Left forelimb (tissue), 1 donor: ENCODE measurements around the gene RAB6B.

ENCODE experiments used
- DNase-seq: peaks from one replicate; pipeline ENCODE4 v3.0.0-alpha.2; 2018; ENCODE audit warnings: low spot score

The RAB6B gene

DNA sequence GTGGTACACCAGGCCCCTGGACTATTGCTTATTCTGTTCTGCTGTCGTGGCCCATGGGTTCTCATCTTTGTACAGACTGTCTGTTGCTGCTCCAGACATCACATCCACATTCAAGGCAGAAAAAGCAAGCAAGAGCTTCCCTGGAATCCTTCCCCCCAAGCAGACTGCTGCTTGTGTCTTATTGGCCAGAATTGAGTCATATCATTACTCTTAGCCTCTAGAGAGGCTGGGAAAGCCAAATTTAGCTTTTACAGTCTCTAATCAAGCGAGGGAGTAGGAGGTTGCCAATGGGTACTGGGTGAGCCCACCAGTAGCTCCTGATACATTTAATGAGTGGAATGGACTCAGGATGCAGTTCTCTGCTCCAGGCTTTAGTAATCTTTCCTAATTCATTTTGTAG lies 39.4 kb downstream of the RAB6B start:
- DNase-seq: no peak

DNA sequence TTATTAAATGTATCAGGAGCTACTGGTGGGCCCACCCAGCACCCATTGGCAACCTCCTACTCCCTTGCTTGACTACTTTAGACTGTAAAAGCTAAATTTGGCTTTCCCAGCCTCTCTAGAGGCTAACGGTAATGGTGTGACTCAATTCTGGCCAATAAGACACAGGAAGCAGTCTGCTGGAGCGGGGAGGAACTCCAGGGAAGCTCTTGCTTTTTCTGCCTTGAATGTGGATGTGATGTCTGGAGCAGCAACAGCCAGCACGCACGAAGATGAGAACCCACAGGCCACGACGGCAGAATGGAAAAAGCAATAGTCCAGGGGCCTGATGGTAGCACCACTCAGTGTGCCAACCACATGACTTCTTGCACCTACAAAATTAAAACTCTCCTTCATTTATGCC lies 39.9 kb downstream of the RAB6B start:
- no peak for DNase-seq

DNA sequence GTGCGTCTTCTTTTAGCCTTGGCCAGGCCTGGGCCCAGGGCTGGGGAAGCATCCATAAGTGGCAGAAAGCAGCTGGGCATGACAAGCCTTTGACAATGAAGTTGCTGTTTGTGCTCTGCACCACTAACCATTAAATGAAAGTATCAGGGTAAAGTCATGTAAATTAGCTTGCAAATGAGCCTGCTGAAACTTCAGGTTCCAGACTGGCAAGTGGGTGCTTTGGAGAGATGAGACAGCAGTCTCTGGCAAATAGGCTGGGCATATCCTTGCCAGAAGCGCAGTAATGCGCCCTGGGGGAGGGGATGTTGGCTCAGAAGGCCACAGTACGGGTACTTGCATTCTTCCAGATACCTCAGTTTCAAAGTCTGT lies 40.7 kb downstream of the RAB6B start:
- DNase-seq: no peak

DNA sequence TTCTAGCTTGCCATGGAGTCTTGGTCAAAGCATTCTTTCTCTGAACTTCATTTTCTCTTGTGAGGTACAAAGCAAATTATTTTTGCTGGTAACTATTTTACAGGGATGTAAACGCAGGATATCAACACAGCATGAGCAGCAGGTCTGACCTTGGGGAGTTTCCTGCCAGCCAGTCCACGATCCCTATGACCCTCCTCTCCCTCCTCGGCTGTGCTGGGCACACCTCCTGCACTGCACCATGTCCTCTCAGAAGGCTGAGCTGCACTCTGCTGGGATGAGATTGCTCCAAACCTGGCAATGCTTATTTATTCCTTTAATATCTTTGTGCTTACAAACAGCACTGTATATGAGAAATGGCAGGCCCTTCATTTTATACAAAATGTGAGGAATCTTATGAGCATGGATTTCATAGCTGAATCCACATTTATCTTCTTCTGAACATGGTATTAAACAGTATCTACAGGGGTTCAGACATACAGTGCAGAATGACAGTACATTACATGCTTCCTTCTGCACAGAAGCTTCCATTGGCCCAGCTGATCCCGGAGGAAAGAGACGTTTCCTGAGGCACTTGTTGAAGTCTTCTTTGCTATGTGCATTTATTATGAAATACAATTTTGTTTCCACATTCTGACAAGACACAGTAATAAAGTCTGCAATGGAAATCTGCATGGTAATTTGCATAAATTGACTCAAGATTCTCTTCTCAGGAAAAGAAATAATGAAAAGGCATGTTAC lies 41.2 kb downstream of the RAB6B start:
- no peak for DNase-seq

DNA sequence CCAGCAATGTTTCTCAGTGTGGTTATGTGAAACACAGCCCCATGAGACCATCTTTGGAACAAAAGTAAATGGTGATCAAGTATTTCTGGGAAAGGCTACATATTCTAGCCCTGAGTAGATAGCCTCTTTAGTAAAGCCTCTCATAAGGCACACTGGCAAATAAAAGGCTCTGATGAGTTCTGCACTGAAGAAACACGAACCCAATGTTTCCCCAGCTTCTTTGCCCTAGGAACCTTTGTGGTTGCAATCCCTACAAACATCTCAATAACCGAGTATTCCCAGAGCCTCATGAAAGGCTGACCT lies 41.8 kb downstream of the RAB6B start:
- DNase-seq: no peak

DNA sequence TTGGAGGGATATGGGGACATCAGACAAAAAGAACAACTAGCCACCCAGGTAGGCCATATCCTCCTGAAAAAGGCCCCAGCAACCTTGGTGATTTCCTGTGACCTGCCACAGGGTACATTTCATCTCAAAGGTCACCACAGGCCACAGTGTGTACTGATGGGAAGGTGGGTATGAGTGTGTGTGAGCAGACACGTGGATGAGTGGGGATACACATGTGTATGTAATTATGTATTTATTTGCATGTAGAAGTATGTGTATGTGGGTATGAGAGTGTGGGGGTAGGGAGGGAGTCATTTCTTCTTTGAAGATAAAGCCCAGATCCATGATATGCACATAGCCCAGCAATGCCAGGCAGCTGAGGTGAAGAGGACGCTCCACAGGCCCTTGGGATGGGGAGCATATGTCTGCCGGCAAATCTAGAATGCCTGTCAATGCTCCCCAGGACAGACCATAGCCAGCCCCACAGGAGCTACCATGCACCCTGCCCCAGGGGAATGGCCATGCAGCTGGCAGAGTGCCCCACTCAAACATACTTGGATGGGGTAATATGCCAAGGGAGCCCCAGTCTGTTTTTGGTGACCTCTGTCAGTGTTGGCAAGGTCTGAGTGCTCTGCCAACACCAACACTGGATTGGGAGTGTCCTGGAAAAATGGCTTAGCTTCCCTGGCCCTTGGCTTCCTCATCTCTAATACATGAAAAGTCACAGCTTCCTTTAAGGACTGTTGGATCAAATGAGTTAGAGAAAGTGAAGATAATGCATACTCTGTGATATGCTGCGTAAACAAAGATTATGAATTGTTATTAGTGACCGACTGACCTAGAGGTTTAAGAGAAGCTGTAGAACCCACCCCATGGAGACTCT lies 42.4 kb downstream of the RAB6B start:
- DNase-seq: no peak

DNA sequence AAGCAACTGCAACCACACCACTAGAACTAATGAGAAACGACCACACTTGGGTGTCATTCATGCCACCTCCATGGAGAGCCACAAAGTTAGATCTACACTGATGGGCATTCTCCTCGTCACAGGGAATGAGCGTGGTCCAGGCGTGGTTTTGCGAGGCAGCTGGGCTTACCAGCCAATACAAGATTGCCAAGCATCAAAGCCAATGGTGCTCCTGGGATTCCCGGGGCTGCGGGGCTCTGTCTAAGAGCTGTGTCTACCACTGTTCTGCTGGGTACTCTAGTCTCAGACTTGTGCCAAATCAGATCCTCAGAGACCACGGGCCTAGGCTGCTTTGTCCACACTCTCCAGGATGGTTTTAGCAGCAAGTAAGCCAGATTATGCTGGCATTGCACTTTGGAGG lies 43.8 kb downstream of the RAB6B start:
- no peak for DNase-seq

DNA sequence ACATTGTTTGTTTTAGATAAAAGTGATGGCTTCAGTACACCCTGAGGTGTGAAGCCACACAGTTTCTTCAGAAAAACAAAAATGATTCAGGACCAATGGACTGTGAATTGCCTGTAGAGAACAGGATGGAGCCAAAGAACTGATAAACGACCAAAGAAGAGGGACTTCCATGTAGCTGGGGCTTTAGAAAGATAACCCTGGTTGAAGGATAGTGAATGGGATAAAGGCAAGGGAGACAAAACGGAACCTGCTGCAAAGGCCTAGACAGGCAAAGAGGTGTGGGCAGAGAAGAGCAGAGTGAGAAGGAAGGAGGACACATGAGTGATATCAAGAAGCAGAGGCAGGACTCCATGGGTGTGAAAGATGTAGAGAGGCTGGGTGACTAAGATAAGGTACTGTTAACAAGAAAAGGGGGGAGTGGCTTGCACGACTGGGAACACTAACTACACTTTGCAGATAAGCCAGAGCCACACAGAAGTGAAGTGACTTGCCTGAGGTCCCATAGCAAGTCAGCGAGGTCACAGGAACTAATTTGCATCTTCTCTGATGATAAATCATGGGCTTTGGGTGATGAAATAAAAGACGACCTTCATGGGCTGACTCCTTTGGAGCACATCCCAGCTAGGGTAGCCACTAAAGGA lies 44.3 kb downstream of the RAB6B start:
- no peak for DNase-seq

DNA sequence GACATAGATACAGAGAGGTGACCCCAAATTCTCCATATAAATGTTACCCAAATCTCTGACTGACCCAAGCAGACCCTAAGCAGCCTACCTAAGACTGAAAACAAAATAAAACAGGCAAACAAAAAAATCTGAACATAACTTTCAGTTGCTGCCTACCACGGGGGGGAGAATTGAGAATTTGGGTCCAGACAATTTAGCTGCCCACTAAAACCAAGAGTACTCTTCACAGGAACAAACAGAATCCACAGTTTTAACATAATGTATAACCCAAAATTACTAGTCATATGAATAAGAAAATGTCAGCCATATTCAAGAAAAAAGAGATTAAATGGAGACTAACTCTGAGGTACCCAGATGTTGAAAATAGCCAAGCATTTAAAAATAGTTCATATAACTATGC lies 45.6 kb downstream of the RAB6B start:
- DNase-seq: no peak

DNA sequence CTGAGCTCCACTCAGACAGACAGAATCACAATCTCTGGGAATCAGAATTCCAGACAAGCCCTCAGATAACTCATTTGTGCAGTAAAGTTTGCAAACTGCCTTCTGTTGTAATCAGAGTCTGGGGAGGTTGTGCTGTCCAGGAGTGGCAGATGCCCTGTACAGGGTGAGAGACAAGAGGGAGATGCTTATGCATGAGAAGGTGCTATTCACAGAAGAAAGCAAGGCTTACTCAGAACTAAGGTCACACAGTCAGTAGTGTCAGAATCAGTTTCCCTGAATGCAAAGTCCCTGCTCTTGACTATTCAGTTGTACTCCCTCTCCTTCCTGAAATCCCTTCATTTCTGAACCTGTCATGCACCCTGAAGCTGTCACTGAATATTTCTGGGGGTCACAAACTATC lies 46.3 kb downstream of the RAB6B start:
- no peak for DNase-seq

DNA sequence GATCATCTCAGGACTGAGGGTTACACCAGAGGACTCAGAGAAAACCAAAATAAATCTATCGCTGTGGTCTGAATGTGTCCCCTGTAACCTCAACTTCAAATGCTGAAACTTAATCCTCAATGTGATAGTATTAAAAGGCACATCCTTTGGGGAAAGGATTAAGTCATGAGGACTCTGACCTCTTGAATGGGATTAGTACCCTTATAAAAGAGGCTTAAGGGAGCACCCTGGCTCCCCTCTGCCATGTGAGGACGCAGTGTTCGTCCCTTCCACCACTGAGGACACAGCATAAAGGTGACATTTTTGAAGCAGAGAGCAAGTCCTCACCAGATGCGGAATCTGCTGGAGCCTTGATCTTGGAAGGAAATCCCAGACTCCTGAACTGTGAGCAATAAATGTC lies 50.6 kb downstream of the RAB6B start:
- DNase-seq: no peak

DNA sequence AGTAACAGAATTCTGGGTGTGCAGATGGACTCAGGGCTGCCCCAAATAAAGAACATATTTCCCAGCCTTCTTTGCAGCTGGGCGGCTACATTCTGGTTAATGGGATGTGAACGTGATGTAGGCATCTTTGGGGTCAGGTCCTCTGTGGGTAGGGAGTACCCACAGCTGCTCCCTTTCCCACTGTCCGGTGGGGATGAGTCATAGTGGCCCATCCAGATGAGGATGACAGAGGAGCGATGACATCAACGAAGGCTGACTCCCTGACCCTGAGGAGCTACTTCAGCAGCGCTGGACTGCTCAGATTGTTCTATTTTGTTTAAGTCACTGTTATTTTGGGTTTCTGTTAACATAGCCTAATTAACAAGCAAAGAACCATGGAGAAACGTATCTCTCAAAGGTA lies 52.0 kb downstream of the RAB6B start:
- no peak for DNase-seq

DNA sequence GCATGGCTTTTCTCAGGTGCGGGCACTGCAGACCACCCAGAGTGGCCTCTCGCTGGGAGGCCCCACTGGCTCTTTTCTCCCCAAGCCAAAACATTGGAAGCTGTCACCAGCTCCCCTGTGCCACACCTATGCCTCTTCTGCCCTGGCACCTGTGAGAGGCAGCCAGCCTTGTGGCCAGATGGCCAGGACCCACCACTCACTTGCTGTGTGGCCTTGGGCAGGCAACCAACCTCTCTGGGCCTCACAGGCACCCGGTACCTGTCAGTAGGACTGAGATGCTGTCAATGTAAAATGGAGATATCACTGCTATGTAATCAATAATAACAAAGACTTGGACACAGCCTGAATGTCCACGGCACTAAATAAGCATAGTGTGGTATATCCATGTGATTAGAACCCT lies 53.5 kb downstream of the RAB6B start:
- DNase-seq: no peak

DNA sequence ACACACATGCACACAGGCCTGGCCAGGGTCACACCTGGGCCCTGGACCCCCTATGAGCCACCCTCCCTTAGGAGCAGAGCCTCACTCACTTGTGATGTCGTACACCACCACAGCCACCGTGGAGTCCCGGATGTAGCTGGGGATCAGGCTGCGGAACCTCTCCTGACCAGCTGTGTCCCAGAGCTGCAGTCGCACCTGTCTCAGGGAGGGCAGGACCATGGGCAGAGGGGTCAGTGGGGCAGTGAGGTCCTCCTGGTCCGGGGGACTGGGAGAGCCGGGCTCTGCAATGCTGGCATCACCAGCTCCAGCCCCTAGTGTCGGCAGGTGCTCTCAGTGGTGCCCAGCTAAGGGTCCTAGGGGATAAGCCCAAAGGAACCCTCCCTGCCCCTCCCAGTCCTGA lies 54.5 kb downstream of the RAB6B start:
- no peak for DNase-seq

DNA sequence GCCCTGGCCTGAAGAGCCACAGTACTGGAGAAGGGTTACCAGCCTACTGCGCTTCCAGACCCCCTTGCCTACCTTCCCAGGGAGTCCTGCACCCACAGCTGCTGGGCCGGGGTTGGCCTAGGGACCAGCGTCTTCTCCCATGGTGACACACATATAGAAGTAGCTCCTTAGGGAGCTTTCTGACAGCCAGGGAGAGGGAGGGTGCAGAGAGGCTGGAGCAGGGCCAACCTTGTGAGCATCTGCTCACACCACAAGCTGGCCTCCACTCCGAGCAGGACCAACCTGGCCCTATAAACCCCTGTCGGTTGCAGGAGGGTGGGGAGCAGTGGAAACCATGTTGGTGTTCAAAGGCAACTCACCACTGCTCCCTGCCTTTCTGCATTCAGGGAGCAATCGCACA lies 54.9 kb downstream of the RAB6B start:
- DNase-seq: no peak

DNA sequence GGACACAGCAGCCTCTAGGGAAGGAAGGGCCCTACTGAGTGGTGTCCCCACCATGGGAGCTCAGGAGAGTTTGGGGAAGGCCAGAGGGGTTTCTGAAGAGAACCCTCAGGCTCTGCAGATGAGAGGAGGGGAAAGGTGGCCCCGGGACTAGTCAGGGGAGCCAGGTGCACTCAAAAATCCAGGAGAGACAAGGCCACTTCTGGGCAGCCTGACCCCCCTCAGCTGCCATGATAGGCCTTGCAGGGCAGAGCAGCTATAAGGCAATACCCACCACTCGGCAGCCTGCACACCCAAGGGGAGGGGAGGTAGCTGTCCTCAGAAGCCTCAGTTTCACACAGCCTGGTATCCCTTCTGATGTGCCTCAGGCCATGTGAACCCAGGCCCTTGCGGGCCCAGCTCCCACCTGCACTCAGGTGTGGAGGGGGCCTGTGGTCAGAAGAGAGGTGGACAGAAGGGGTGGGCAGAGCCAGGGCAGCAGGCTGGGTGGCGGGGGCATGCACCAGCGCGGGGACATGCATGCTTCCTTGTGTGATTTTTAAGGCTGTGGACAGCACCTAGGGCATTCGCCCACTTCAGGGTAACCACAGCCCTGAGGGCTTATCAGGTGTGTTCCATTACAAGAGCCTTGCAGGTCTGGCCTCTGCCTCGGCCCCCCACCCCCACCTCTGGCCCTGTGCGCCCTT lies 55.5 kb downstream of the RAB6B start:
- DNase-seq: no peak

DNA sequence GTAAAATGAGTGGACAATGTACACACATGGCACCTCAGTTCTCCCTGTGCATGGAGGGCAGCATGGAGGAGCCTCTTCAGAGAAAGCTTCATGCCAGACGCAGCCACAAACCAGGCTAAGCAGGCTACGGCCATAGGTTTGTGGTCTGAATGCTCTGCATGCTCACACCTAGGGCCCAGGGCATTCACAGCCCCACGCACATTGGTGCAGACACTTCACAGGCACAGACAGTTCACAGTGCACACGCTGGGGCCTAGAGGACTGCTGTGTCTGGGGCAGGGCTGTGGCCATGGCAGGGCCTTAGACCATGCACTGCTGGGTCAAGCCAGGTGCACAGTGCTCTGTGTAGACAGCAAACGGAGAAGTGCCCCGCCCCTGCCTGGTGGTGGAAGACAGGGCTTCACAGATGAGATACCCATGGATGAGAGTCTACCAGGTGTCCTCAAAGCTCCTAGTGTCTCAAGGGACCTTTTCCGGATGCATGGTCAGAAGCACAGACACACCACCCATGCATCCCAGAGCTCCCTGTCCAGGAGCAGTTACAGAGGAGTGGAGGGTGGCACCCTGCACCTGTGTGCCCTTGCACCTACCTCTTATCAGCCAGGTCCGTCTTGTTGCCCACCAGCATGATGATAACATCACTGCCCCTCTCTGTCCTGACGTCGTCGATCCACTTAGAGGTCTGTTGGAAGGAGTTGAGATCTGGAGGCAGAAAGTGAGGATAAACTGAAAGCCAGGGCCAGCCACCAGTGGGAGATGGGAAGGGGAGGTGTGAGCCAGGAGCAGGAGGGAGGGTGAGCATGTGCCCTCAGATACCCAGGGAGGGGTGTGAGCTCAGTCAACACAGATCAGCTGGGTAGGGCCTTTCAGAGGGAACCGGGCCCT lies 56.5 kb downstream of the RAB6B start:
- DNase-seq: no peak

DNA sequence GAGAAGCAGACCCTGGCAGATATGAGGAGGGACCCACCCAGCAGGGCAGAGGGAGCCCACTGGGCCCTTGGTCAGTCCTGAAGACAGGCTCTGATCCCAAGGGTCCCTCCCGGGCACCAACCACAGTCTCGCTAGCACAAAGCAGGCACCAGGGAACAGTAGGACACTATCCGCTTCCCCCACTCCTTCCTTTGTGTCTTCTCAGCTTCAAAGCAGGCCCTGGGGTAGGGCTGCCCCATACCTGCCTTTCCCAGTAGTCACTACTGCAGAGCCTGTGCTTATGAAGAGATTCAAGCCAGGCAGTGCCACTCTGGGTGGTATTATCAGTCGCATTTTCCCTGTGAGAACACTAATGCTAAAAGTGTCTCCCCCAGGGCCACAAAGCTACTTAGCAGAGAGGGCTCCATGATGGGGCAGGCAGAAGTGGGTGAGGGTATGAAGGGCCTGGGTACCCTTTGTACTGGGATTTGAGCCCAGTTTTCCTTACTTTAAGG lies 57.3 kb downstream of the RAB6B start:
- DNase-seq: no peak

DNA sequence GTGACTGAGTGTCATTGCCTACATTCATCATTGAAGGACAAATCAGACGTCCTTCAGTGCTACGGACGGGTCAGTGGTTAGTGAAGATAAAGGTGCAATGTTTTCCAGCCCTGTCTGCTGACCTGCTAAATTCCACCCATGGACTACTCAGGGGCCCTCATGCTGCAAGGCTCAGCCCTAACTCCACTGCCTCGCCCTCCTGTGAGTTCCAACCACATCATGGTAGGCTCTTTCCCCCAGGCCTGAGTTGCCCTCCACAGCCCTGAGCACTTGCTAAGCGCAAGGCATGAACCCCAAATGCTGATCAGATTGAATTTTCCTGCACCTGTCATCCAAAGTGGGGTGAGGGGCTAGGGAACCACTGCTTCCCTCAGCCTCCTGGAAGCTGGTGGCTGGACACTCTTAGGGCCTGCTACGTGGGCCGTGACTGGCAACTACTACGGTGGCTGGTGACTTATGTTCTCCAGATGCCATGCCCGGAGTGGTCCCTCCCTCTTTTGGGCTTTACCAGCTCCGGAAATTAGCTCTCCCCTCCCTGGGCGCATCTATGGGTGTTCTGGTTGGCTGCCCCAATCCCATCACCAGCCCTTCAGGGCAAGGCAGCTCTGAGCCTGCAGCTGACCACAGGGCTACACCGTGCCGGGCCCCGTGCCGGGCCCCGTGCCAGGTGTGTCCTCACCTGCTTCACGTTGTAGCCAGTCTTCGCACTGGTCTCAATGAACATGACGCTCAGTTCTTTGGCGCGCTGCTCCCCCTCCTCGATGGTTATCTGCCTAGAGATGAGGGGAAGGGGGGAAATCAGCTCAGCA lies 58.0 kb downstream of the RAB6B start:
- peak; percentile 12 for DNase-seq

DNA sequence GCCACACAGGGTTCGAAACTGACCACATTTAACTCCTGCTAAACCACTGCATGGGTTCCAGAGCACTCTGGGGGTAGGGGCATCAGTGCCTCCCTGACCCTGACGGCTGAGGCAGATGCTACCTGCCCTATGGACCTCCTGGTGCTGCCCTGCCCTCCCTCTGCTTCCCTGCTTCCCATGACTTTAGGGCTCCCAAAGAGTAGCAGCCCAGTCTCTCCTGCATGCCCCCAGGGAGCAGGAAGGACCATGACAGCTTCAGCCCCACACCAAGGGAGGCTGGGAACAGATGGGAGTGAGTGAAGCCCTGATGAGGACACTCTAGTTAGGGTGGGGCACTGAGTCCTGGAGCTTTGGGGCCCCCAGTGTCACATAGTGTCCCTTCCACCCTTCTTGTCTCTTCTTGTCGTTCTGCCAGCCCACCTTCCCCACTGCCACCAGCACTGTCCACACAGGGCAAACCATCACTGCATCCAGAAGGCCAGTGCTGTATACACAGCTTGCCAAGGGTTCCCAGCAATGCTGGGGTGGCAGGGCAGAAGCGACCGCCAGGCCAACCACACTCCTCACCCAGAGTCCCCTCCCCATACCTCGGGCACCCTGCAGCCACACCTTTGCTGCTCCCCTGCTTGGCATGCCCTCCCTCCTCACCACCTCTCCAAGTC lies 59.1 kb downstream of the RAB6B start:
- peak; percentile 41 for DNase-seq
